HepG2 (cell line): ENCODE data around the gene CBX6. TPM values are rescaled to one million over a fixed set of nuclear protein-coding genes. Genes with fewer than 3 reads are reported as not detected.
A peak's percentile ranks its signal among the peaks of the same experiment; 100 is the strongest.

Source experiments
- ATAC-seq: fragments of 200-7000 bp; cut with Tn5 transposase; 3 replicates; pipeline ENCODE4 v1.9.1; 2020; ENCODE audit warnings: mild to moderate bottlenecking, moderate library complexity
- BruUV-seq: library from RNA; stranded (reverse); fragments of 400-500 nt; replicated peaks from 2 replicates; lab custom pipeline; 2021; lab: Mats Ljungman, UMichigan
- CTCF ChIA-PET: fragments of 300-600 bp; formaldehyde crosslinking; extraction: SDS; loops from one replicate; lab custom pipeline; 2021; ENCODE audit warnings: low total read pairs, inconsistent platforms, low intra/inter-chr PET ratio; lab: Yijun Ruan, JAX
- POLR2A ChIA-PET: fragments of 350-600 bp; sonication (Branson Sonifier 250); formaldehyde crosslinking; loops from one replicate; lab custom pipeline; 2020; ENCODE audit warnings: antibody characterized with exemption, inconsistent platforms; lab: Yijun Ruan, JAX
- DNase-seq: peaks from one replicate; pipeline ENCODE4 v3.0.0-alpha.2; 2015; ENCODE audit warnings: low spot score
- FAIRE-seq: peaks from 3 replicates; lab custom pipeline; 2011; peaks lifted over from hg19 to GRCh38; lab: Jason Lieb, UNC
- H2AFZ ChIP-seq: one replicate; pipeline ENCODE4 v1.6.1; 2011; ENCODE audit warnings: low read length, inconsistent platforms
- H3K27ac ChIP-seq: fragments of 300-600 bp; 3 replicates; pipeline ENCODE4 v1.8.0; 2011; ENCODE audit warnings: mixed run types, mild to moderate bottlenecking, mixed read lengths, low read length, inconsistent platforms; ENCODE audit not compliant: insufficient read depth; ENCODE audit errors: extremely low read length
- H3K27me3 ChIP-seq, 2 experiments: fragments of 200-600 bp in 1 of 2; 2 replicates in 1 of 2; 3 replicates in 1 of 2; pipeline versions ENCODE4 v1.6.0 to v1.8.0; 2011; ENCODE audit warnings: low read length in 2 of 2, mild to moderate bottlenecking in 2 of 2, moderate library complexity in 2 of 2, inconsistent platforms in 1 of 2; ENCODE audit not compliant: insufficient read depth in 2 of 2, control insufficient read depth in 1 of 2
- H3K36me3 ChIP-seq, 2 experiments: fragments of 200-600 bp in 1 of 2; replicated peaks in 1 of 2; 2 replicates in 1 of 2; 3 replicates in 1 of 2; pipeline versions ENCODE4 v1.5.1 to v1.8.0; 2011; ENCODE audit warnings: low read length in 2 of 2, inconsistent platforms in 1 of 2; ENCODE audit not compliant: insufficient read depth in 2 of 2, control insufficient read depth in 1 of 2
- H3K4me1 ChIP-seq: 2 replicates; pipeline ENCODE4 v1.5.1; 2012; ENCODE audit warnings: low read length, inconsistent platforms; ENCODE audit not compliant: insufficient read depth
- H3K4me2 ChIP-seq: 2 replicates; pipeline ENCODE4 v1.6.0; 2011; ENCODE audit warnings: low read depth, low read length, inconsistent platforms
- H3K4me3 ChIP-seq, 3 experiments: fragments of 200-600 bp in 1 of 3; sonication (generic), shearing (Covaris generic) in 1 of 3; replicated peaks in 1 of 3; 2 replicates each; pipeline ENCODE4 v1.5.1; 2011 to 2016; ENCODE audit warnings: low read length in 3 of 3, inconsistent platforms in 2 of 3, low read depth in 2 of 3, mild to moderate bottlenecking in 2 of 3, control low read depth in 1 of 3, mixed read lengths in 1 of 3; ENCODE audit not compliant: insufficient read depth in 1 of 3
- H3K79me2 ChIP-seq: one replicate; pipeline ENCODE4 v1.6.1; 2011; ENCODE audit warnings: low read length, inconsistent platforms; ENCODE audit not compliant: insufficient read depth
- H3K9ac ChIP-seq: 2 replicates; pipeline ENCODE4 v1.6.0; 2011; ENCODE audit warnings: mild to moderate bottlenecking, low read depth, low read length, inconsistent platforms; ENCODE audit not compliant: insufficient read depth
- H3K9me3 ChIP-seq: 2 replicates; pipeline ENCODE4 v1.5.1; 2012; ENCODE audit warnings: mild to moderate bottlenecking, low read length
- H4K20me1 ChIP-seq: 2 replicates; pipeline ENCODE4 v1.6.0; 2011; ENCODE audit warnings: inconsistent platforms, mild to moderate bottlenecking, low read length, moderate library complexity; ENCODE audit not compliant: insufficient read depth
- ATF7 ChIP-seq, 2 experiments: fragments of 450-650 bp in 1 of 2; sonication (generic) in 1 of 2; formaldehyde crosslinking in 1 of 2; IDR thresholded peaks; 2 replicates each; pipeline versions ENCODE4 v1.4.0 to v1.6.1; 2016 to 2020; ENCODE audit warnings: antibody characterized with exemption in 1 of 2, mild to moderate bottlenecking in 1 of 2, missing genetic modification reagents in 1 of 2
- CCAR2 ChIP-seq: fragments of 200-400 bp; formaldehyde crosslinking; optimal IDR thresholded peaks from 2 replicates; pipeline ENCODE3; 2018; ENCODE audit warnings: low read depth, mild to moderate bottlenecking, low read length, moderate library complexity
- ETV6 ChIP-seq: sonication (generic); formaldehyde crosslinking; conservative IDR thresholded peaks from 2 replicates; pipeline ENCODE4 v1.4.0; 2020; ENCODE audit warnings: missing genetic modification reagents
- FOSL2 ChIP-seq: sonication (generic); formaldehyde crosslinking; IDR thresholded peaks from 2 replicates; pipeline ENCODE4 v1.4.0; 2020; ENCODE audit warnings: missing genetic modification reagents
- KLF6 ChIP-seq: IDR thresholded peaks from 2 replicates; pipeline ENCODE4 v1.8.0; 2016; ENCODE audit warnings: missing biosample characterization, missing genetic modification reagents
- RCOR2 ChIP-seq: IDR thresholded peaks from 2 replicates; pipeline ENCODE4 v1.6.1; 2016; ENCODE audit warnings: missing biosample characterization, missing genetic modification reagents
- U2AF1 ChIP-seq: fragments of 200-400 bp; formaldehyde crosslinking; optimal IDR thresholded peaks from 2 replicates; pipeline ENCODE3; 2017; ENCODE audit warnings: mild to moderate bottlenecking, low read depth, low read length
- ZMYM4 ChIP-seq: sonication (generic); formaldehyde crosslinking; IDR thresholded peaks from 2 replicates; pipeline ENCODE4 v1.8.1; 2023; ENCODE audit warnings: mild to moderate bottlenecking, missing genetic modification reagents
- ZNF232 ChIP-seq: sonication (generic); formaldehyde crosslinking; IDR thresholded peaks from 2 replicates; pipeline ENCODE4 v1.4.0; 2020; ENCODE audit warnings: missing genetic modification reagents, borderline replicate concordance
- ZNF839 ChIP-seq: sonication (generic); formaldehyde crosslinking; IDR thresholded peaks from 2 replicates; pipeline ENCODE4 v1.4.0; 2020; ENCODE audit warnings: missing genetic modification reagents, mild to moderate bottlenecking, borderline replicate concordance
- whole genome bisulfite sequencing: methylation state at CpG from one replicate; pipeline ENCODE4 v1.1.6; 2017; ENCODE audit warnings: low lambda C conversion rate; 5-methylcytosine and 5-hydroxymethylcytosine counted together
- in situ Hi-C: cut with HindIII; loops from 2 replicates; pipeline ENCODE4 v1.10.0; 2017; ENCODE audit warnings: low pct_unique_long_range_greater_than_20kb; ENCODE audit not compliant: extremely low pct_ligation_motif_present
- intact Hi-C: fragments of 100-400 bp; cut with micrococcal nuclease; formaldehyde crosslinking; loops from one replicate; pipeline ENCODE4 v1.10.0; 2022; ENCODE audit not compliant: unreplicated experiment
- polyA plus RNA-seq, 8 experiments: library from polyadenylated mRNA; depleted of rRNA in 3 of 8; stranded (reverse) in 7 of 8; unstranded in 1 of 8; fragments of >200 nt; fragmentation: Illumina TruSeq in 4 of 8; extraction: Trizol in 4 of 8; gene quantifications; 2 replicates each; pipeline versions ENCODE4 v1.2.1 to v1.2.3, GENCODE V29; 2011 to 2016; ENCODE audit warnings: low read depth in 4 of 8, missing spikeins in 1 of 8, mixed read lengths in 1 of 8; ENCODE audit not compliant: insufficient read depth in 1 of 8
- total RNA-seq, 5 experiments: library from RNA; depleted of rRNA; stranded (reverse); fragments of >200 nt; fragmentation: Illumina TruSeq; extraction: Trizol; gene quantifications; 2 replicates each; pipeline ENCODE4 v1.2.3, GENCODE V29; 2016; ENCODE audit warnings: low read depth in 1 of 5
- TF ChIP-seq, protein P1 (sequence below): sonication (generic); formaldehyde crosslinking; IDR thresholded peaks from 2 replicates; pipeline ENCODE4 v1.5.1; 2020; ENCODE audit warnings: mild to moderate bottlenecking, moderate library complexity, missing genetic modification reagents
- TF ChIP-seq, protein P2 (sequence below): sonication (generic); formaldehyde crosslinking; IDR thresholded peaks from 2 replicates; pipeline ENCODE4 v1.4.0; 2020; ENCODE audit warnings: missing genetic modification reagents
- TF ChIP-seq, protein P3 (sequence below): sonication (generic); formaldehyde crosslinking; IDR thresholded peaks from 2 replicates; pipeline ENCODE4 v1.4.0; 2020; ENCODE audit warnings: missing genetic modification reagents, mild to moderate bottlenecking, borderline replicate concordance

The CBX6 gene
- total and polyA plus RNA-seq, 2 of the 13 experiments (the other 11 are each of a cell fraction or from before 2014, with no cell fraction given), result 1.7 to 6.5 TPM

DNA sequence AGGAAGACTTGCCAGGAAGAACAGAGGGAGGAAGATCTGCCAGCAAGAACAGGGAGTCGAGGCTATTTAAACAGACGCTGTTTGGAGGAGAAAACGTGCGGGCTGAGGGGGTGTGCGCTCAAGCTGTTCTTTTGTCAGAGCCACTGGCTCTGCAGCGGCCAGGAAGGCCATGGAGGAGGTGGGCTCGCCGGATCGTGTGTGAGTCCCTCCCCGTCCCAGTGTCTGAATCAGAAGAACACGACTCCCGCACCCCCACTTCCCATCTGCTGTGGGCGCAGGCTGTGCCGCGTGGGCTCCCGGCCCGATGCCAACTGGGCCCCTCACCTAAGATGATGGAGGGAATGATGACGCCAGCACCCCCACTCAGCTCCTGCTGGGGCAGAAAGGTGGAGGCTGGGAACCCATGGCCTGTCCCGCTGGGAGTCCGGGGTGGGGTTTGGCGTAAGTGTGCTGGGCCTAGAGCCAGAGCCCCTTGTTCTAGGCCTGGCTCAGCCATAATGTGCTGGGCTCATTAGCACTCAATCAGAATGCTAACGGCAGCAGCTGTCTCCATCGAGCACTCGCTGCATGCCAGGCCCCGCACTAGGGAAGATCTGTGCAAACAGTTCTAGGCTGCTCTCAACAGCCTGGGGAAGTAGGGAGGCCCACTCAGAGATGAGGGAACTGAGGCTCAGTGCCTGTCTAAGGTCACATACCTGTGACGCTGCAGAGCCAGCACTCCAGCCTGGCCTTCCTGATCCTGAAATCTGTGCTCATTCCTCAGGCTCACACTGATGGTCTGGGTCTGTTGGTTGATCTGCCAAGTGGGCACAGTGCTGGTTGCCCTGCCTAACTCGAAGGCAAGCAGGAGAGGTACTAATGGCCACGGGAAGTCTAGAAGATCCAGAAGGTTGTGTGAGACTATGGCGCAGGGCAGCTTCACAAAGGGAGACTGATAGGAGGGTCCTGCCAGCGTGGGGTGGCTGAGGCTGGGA is 39.7 kb downstream of the CBX6 start (continued):
- TF ChIP-seq ZNF839 (CRISPR knock-in tag), result no peak
- TF ChIP-seq, all 625 proteins: peak for 0

DNA sequence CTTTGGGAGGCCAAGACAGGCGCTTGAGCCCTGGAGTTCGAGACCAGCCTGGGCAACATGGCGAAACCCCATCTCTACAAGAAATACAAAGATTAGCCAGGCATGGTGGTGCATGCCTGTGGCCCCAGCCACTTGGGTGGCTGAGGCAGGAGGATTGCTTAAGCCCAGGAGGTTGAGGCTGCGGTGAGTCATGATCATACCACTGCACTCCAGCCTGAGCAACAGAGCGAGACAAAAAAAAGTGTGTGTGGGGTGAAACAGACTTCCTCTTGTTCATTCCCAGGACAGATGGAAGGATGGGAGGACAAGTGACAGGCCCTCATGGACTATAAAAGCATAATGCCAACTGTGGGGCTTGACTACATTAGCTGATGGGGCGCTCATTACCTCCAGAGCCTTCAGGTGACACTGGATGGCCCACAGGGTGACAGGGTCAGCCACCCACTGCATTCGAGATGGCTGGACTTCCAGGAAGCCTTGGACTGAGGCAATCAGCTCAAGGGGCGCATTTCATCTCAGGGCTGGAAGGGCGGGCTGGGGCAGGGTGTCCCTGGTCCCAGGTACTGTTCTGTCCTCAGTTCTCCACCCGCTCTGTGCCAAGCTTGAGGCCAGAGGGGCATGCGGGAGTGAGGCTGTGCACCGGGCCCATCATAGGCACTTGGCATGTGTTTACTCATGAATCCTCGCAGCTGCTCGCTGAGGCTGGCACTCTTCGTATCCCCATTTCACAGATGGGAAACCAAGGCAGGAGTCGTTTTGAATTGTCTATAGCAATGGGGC is 40.7 kb downstream of the CBX6 start:
- DNase-seq, result no peak
- ChIA-PET CTCF (no interaction called here), POLR2A (no interaction called here)
- H3K36me3 ChIP-seq, result no peaks in the 10 kb centered on the region
- H3K79me2 ChIP-seq, result no peaks in the 10 kb centered on the region
- no peak for ATAC-seq
- no peak overlapping the region for H2AFZ ChIP-seq
- H3K4me3 ChIP-seq, result no peak overlapping the region
- in situ Hi-C loops (no loop called here), intact Hi-C loops (no loop called here)
- no peaks in the 10 kb centered on the region; the same call in 1 of the 2 replicates for H4K20me1 ChIP-seq
- H3K27me3 ChIP-seq, result no peaks in the 10 kb centered on the region
- no peak overlapping the region for H3K4me2 ChIP-seq
- no peak overlapping the region for H3K9ac ChIP-seq
- no TSS peak for BruUV-seq
- no peak for FAIRE-seq
- no peaks in the 10 kb centered on the region for H3K9me3 ChIP-seq
- no peak overlapping the region for H3K27ac ChIP-seq
- no peaks in the 10 kb centered on the region for H3K4me1 ChIP-seq
- 90% methylated on average over 13 of the region's 16 CpGs for WGBS
- TF ChIP-seq FOSL2 (CRISPR knock-in tag) (peak; percentile 47; the same call in 1 of the 2 replicates), CCAR2 (no peak), U2AF1 (no peak), ETV6 (no peak), KLF6 (CRISPR knock-in tag) (no peak), RCOR2 (CRISPR knock-in tag) (no peak), ATF7 (IDR thresholded peaks at IDR 0.05) (no peak), ATF7 (CRISPR knock-in tag; IDR thresholded peaks at IDR 0.05) (no peak), ZNF232 (no peak), ZMYM4 (CRISPR knock-in tag) (no peak)
- TF ChIP-seq, protein P1, sequence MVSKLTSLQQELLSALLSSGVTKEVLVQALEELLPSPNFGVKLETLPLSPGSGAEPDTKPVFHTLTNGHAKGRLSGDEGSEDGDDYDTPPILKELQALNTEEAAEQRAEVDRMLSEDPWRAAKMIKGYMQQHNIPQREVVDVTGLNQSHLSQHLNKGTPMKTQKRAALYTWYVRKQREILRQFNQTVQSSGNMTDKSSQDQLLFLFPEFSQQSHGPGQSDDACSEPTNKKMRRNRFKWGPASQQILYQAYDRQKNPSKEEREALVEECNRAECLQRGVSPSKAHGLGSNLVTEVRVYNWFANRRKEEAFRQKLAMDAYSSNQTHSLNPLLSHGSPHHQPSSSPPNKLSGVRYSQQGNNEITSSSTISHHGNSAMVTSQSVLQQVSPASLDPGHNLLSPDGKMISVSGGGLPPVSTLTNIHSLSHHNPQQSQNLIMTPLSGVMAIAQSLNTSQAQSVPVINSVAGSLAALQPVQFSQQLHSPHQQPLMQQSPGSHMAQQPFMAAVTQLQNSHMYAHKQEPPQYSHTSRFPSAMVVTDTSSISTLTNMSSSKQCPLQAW (CRISPR knock-in tag), result no peak
- TF ChIP-seq, protein P2, sequence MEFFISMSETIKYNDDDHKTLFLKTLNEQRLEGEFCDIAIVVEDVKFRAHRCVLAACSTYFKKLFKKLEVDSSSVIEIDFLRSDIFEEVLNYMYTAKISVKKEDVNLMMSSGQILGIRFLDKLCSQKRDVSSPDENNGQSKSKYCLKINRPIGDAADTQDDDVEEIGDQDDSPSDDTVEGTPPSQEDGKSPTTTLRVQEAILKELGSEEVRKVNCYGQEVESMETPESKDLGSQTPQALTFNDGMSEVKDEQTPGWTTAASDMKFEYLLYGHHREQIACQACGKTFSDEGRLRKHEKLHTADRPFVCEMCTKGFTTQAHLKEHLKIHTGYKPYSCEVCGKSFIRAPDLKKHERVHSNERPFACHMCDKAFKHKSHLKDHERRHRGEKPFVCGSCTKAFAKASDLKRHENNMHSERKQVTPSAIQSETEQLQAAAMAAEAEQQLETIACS (CRISPR knock-in tag), result no peak
- TF ChIP-seq, protein P3, sequence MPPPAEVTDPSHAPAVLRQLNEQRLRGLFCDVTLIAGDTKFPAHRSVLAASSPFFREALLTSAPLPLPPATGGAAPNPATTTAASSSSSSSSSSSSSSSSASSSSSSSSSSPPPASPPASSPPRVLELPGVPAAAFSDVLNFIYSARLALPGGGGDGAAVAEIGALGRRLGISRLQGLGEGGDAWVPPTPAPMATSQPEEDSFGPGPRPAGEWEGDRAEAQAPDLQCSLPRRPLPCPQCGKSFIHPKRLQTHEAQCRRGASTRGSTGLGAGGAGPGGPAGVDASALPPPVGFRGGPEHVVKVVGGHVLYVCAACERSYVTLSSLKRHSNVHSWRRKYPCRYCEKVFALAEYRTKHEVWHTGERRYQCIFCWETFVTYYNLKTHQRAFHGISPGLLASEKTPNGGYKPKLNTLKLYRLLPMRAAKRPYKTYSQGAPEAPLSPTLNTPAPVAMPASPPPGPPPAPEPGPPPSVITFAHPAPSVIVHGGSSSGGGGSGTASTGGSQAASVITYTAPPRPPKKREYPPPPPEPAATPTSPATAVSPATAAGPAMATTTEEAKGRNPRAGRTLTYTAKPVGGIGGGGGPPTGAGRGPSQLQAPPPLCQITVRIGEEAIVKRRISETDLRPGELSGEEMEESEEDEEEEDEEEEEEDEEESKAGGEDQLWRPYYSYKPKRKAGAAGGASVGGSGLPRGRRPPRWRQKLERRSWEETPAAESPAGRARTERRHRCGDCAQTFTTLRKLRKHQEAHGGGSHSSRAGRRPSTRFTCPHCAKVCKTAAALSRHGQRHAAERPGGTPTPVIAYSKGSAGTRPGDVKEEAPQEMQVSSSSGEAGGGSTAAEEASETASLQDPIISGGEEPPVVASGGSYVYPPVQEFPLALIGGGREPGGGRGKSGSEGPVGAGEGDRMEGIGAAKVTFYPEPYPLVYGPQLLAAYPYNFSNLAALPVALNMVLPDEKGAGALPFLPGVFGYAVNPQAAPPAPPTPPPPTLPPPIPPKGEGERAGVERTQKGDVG, result no peak
